Neural crest cell (in vitro differentiated cells): Measurements from ENCODE around the gene RSPH4A. TPM values are rescaled to one million over a fixed set of nuclear protein-coding genes. Genes with fewer than 3 reads are reported as not detected.

ENCODE experiments used
- DNase-seq: peaks from one replicate; pipeline ENCODE4 v3.0.0; 2021; ENCODE audit warnings: low read depth, mixed read lengths, low spot score
- H3K27ac Mint-ChIP-seq: one replicate; pipeline ENCODE4 v1.8.0; 2021; ENCODE audit warnings: mild to moderate bottlenecking, mixed read lengths; ENCODE audit not compliant: unreplicated experiment
- H3K27me3 Mint-ChIP-seq: 2 replicates; pipeline ENCODE4 v1.8.0; 2021; ENCODE audit warnings: low read depth, mild to moderate bottlenecking, mixed read lengths
- H3K36me3 Mint-ChIP-seq: 2 replicates; pipeline ENCODE4 v1.8.0; 2021; ENCODE audit warnings: low read depth, mild to moderate bottlenecking, mixed read lengths
- H3K4me1 Mint-ChIP-seq: 2 replicates; pipeline ENCODE4 v1.8.0; 2021; ENCODE audit warnings: mixed read lengths
- H3K4me3 Mint-ChIP-seq: one replicate; pipeline ENCODE4 v1.8.0; 2021; ENCODE audit warnings: mild to moderate bottlenecking, mixed read lengths
- H3K9me3 Mint-ChIP-seq: 2 replicates; pipeline ENCODE4 v1.8.0; 2021; ENCODE audit warnings: mixed read lengths
- CTCF ChIP-seq: fragments of 200-600 bp; sonication (generic); conservative IDR thresholded peaks from 2 replicates; pipeline ENCODE4 v1.5.0; 2021; ENCODE audit warnings: antibody characterized with exemption, mild to moderate bottlenecking
- total RNA-seq: library from RNA; stranded (reverse); gene quantifications from 2 replicates; pipeline ENCODE4 v1.2.1, GENCODE V29; 2021

Gene RSPH4A
- total RNA-seq, 1 donor from 2014 or later = 2.4 TPM

GRCh38 chr6:116611056-116611455, 5.2 kb upstream of the RSPH4A start:
- Mint-ChIP-seq H3K9me3 (no peaks in the 10 kb centered on the region), H3K4me3 (peak overlapping the region; percentile 47), H3K27ac (peak overlapping the region; percentile 89), H3K36me3 (peaks cover 4% of the 10 kb centered on the region), H3K4me1 (peaks cover 15% of the 10 kb centered on the region), H3K27me3 (peaks cover 5% of the 10 kb centered on the region)
- TF ChIP-seq CTCF = no peak
- no peak for DNase-seq

- Mint-ChIP-seq H3K4me1 (peaks cover 17% of the 10 kb centered on the region), H3K36me3 (peaks cover 3% of the 10 kb centered on the region), H3K9me3 (no peaks in the 10 kb centered on the region), H3K27me3 (peaks cover 29% of the 10 kb centered on the region), H3K4me3 (peak overlapping the region; percentile 95), H3K27ac (peak overlapping the region; percentile 91)
- TF ChIP-seq CTCF = no peak
- peak; percentile 5 for DNase-seq
These were observed 416 bp downstream of the RSPH4A start for GRCh38 chr6:116616737-116617053.

- H3K4me1 Mint-ChIP-seq = no peaks in the 10 kb centered on the region
- peaks cover 2% of the 10 kb centered on the region for H3K27me3 Mint-ChIP-seq
- H3K27ac Mint-ChIP-seq = no peak overlapping the region
- H3K36me3 Mint-ChIP-seq = peaks cover 3% of the 10 kb centered on the region
- H3K4me3 Mint-ChIP-seq = no peak overlapping the region
- no peak for TF ChIP-seq CTCF
- DNase-seq = no peak
- no peaks in the 10 kb centered on the region for H3K9me3 Mint-ChIP-seq
These were observed 7.9 kb downstream of the RSPH4A start for GRCh38 chr6:116624036-116624805.

GRCh38 chr6:116625872-116626271, 9.6 kb downstream of the RSPH4A start:
- no peak for TF ChIP-seq CTCF
- no peaks in the 10 kb centered on the region for H3K9me3 Mint-ChIP-seq
- H3K36me3 Mint-ChIP-seq = peaks cover 3% of the 10 kb centered on the region
- H3K27ac Mint-ChIP-seq = no peak overlapping the region
- no peak for DNase-seq
- H3K4me3 Mint-ChIP-seq = no peak overlapping the region
- H3K27me3 Mint-ChIP-seq = peaks cover 2% of the 10 kb centered on the region
- no peaks in the 10 kb centered on the region for H3K4me1 Mint-ChIP-seq

- H3K36me3 Mint-ChIP-seq = peaks cover 8% of the 10 kb centered on the region
- DNase-seq = no peak
- no peak for TF ChIP-seq CTCF
- H3K27ac Mint-ChIP-seq = no peak overlapping the region
- H3K27me3 Mint-ChIP-seq = no peaks in the 10 kb centered on the region
- H3K9me3 Mint-ChIP-seq = no peaks in the 10 kb centered on the region
- H3K4me3 Mint-ChIP-seq = no peak overlapping the region
- no peaks in the 10 kb centered on the region for H3K4me1 Mint-ChIP-seq
These were observed 13.3 kb downstream of the RSPH4A start for GRCh38 chr6:116629563-116629981.
